SK-N-MC (cell line): ENCODE data around the gene STON1.
A peak's percentile ranks its signal among the peaks of the same experiment; 100 is the strongest.
"Not testable (repeated sequence)": the region's sequence is repeated elsewhere in the genome, so short reads cannot be mapped to it uniquely, and the experiment has no call there.

Source experiments
- DNase-seq: peaks from one replicate; pipeline ENCODE4 v3.0.0-alpha.2; 2011; ENCODE audit warnings: low read depth, low spot score
- H3K27ac ChIP-seq: fragments of 200-600 bp; sonication (generic); 2 replicates; pipeline ENCODE4 v1.5.1; 2016; ENCODE audit warnings: mixed run types
- H3K36me3 ChIP-seq: fragments of 200-600 bp; sonication (generic); 2 replicates; pipeline ENCODE4 v1.6.1; 2017; ENCODE audit warnings: antibody characterized with exemption, low read length, mixed read lengths; ENCODE audit not compliant: insufficient read depth
- H3K4me3 ChIP-seq: fragments of 200-600 bp; sonication (generic); 2 replicates; pipeline ENCODE4 v1.5.1; 2016
- H3K9ac ChIP-seq: fragments of 200-600 bp; sonication (generic); 2 replicates; pipeline ENCODE4 v1.8.0; 2017; ENCODE audit warnings: mixed run types, mixed read lengths; ENCODE audit not compliant: insufficient read length
- H3K9me3 ChIP-seq: fragments of 200-600 bp; sonication (generic); 2 replicates; pipeline ENCODE4 v1.6.1; 2017; ENCODE audit warnings: low read depth, mild to moderate bottlenecking, antibody characterized with exemption, low read length, moderate library complexity, mixed read lengths
- EZH2 ChIP-seq: fragments of 200-600 bp; sonication (generic); IDR thresholded peaks from one replicate; pipeline ENCODE4 v1.6.1; 2017; ENCODE audit warnings: antibody characterized with exemption
- FOXP2 ChIP-seq: optimal IDR thresholded peaks from 2 replicates; pipeline ENCODE3; 2011; ENCODE audit warnings: mild to moderate bottlenecking, moderate library complexity; ENCODE audit not compliant: insufficient read depth; ENCODE audit errors: extremely low read length, control extremely low read depth
- POLR2AphosphoS5 ChIP-seq: IDR thresholded peaks from 2 replicates; pipeline ENCODE4 v1.6.1; 2012; ENCODE audit warnings: mild to moderate bottlenecking, low read depth, low read length, borderline replicate concordance

The STON1 gene

GRCh38 chr2:48589170-48589767 is 59.3 kb downstream of the STON1 start:
- no peak for DNase-seq
- Histone ChIP-seq H3K9me3 (no peaks in the 10 kb centered on the region), H3K27ac (no peak overlapping the region), H3K4me3 (no peak overlapping the region), H3K9ac (no peak overlapping the region), H3K36me3 (no peaks in the 10 kb centered on the region)
- TF ChIP-seq POLR2AphosphoS5 (no peak), FOXP2 (no peak), EZH2 (no peak)

DNA sequence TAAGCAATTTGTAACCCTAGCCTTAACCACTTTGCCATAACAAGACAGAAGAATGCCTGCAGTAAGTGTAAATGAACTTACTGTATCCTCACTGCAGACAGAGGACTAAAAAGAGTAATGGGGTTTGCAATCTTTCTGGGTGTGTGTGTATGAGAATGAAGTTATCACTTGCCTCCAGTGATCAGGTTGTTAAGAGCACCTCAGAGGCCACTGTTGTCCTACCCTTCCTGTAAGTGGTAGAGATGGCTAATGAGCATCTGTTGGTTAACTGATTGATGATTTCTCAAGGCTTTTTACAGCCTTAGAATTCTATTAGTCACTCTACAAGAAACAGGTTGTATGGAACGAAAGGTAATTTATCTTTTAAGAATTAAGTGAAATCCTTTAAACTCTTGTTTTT is 60.1 kb downstream of the STON1 start:
- H3K9me3 ChIP-seq = no peaks in the 10 kb centered on the region
- H3K9ac ChIP-seq = no peak overlapping the region
- no peaks in the 10 kb centered on the region for H3K36me3 ChIP-seq
- no peak overlapping the region for H3K4me3 ChIP-seq
- no peak for DNase-seq
- TF ChIP-seq EZH2 (no peak), POLR2AphosphoS5 (no peak), FOXP2 (no peak)
- no peak overlapping the region for H3K27ac ChIP-seq

DNA sequence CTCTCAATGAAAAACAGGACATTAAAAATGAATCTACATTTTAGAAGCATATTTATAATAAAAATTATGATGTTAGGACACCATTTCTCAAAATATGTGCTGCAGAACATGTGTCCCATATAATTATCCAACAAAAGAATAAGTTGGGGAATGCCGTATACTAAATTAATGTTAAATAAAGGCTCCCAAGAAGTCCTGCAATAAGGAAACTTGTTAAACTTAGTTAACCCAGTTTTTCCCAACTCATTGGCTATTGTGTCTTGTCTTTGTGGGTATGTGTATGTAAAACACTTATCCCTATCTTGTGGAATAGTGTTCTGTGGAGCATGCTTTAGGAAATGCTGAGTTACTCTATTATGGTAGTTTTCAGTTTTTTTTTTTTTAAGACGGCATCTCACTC is 62.1 kb downstream of the STON1 start:
- peaks cover 3% of the 10 kb centered on the region; the same call in 1 of the 2 replicates for H3K36me3 ChIP-seq
- TF ChIP-seq FOXP2 (no peak), EZH2 (no peak)
- no peak for DNase-seq
- H3K9me3 ChIP-seq = no peaks in the 10 kb centered on the region
- no peak overlapping the region for H3K27ac ChIP-seq
- no peak overlapping the region for H3K4me3 ChIP-seq
- H3K9ac ChIP-seq = no peak overlapping the region

DNA sequence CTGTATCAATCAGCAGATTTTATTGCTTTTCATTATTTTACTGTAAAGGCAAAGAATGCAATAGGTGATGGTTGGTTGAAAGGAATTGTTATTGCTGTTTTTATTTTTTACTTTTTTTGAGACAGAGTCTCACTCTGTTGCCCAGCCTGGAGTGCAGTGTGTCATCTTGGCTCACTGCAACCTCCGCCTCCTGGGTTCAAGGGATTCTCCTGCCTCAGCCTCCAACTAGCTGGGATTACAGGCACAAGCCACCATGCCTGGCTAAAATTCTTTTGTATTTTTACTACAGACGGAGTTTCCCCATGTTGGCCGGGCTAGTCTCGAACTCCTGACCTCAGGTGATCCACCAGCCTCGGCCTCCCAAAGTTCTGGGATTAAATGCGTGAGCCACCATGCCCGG is 66.8 kb downstream of the STON1 start:
- H3K4me3 ChIP-seq, H3K9me3 ChIP-seq, DNase-seq, H3K9ac ChIP-seq, H3K27ac ChIP-seq, H3K36me3 ChIP-seq: not testable (repeated sequence)

DNA sequence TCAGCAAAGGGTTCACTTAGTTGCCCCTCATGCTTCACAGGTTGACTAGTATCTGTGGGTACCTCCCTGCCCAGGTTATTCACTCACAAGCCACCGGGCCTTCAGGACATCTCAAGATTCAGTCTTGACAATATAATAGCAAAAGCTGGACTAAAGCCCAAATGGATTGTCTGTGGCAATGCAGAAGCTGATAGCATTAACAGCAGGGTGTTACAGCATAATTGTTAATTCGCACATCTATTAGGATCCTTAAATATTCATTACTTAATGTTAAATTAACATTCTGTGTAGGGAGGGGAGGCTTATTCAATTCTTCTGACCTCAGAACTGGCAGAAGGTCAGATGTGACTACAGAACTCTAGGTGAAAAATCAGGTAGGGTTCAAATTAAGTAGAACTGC is 67.5 kb downstream of the STON1 start:
- Histone ChIP-seq H3K27ac (no peak overlapping the region), H3K9ac (no peak overlapping the region), H3K9me3 (no peaks in the 10 kb centered on the region), H3K36me3 (peaks cover 3% of the 10 kb centered on the region; the same call in 1 of the 2 replicates), H3K4me3 (no peak overlapping the region)
- no peak for DNase-seq
- TF ChIP-seq POLR2AphosphoS5 = no peak
- TF ChIP-seq FOXP2 = no peak

DNA sequence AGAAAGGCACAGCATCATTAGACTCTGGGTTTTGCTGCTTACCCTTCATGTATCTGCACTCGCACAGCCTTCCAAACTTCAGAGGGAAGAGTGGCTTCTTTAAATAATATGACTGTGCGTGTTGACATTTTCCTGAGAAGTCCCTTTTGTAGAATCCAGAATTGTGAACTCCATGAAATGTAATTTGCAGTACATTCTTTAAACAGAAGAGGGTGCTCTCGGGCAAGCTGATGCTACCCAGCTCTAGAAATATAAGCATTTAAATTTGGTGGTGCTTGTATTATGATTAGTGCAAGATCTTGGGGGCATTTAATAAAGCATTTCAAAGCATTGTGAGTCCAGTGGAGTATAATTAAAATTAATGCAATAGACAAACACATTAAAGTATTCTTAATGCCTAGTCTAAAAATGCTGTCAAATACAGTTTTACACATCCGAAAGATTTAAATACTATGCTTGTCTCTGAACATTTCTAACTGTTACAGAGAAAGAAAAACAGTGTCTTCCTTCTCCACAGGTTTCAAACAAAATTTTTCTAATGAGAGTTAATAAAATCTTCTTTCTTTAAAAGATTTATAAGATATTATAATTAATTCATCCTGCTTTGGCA is 70.4 kb downstream of the STON1 start:
- Histone ChIP-seq H3K9me3 (no peaks in the 10 kb centered on the region), H3K9ac (peak overlapping the region; percentile 18), H3K4me3 (peak overlapping the region; percentile 24), H3K27ac (peak overlapping the region; percentile 85), H3K36me3 (peaks cover 2% of the 10 kb centered on the region; the same call in 1 of the 2 replicates)
- TF ChIP-seq POLR2AphosphoS5 = no peak
- TF ChIP-seq EZH2 = no peak
- no peak for TF ChIP-seq FOXP2
- DNase-seq = peak; percentile 86

DNA sequence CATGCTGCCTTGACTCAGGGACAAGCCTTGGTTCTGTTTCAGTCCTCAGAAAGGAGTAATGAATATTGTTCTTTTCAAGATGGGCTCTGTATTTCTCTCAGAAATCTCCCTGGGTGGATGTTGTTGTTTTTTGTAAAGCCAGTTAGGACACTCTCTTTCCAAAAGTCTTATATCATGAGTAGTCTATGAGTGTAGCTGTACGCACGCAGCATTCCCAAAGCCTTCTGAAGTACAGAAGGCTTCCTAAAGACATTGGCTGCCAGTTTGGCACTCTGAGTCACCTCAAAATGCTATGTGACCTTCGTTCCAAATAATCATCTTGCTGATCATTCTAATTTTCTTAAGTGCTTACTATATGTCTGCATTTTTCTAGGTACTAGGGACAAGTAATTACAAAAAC is 71.0 kb downstream of the STON1 start:
- Histone ChIP-seq H3K4me3 (no peak overlapping the region), H3K9ac (peak overlapping the region; percentile 24), H3K9me3 (no peaks in the 10 kb centered on the region), H3K27ac (peak overlapping the region; percentile 85), H3K36me3 (no peaks in the 10 kb centered on the region)
- TF ChIP-seq FOXP2 (no peak), EZH2 (no peak), POLR2AphosphoS5 (no peak)
- no peak for DNase-seq

- Histone ChIP-seq H3K9me3 (no peaks in the 10 kb centered on the region), H3K27ac (peak overlapping the region; percentile 85), H3K4me3 (no peak overlapping the region), H3K36me3 (no peaks in the 10 kb centered on the region), H3K9ac (peak overlapping the region; percentile 24)
- DNase-seq = no peak
- TF ChIP-seq FOXP2 (no peak), EZH2 (no peak), POLR2AphosphoS5 (no peak)
These were observed 71.4 kb downstream of the STON1 start for GRCh38 chr2:48601349-48601748.

DNA sequence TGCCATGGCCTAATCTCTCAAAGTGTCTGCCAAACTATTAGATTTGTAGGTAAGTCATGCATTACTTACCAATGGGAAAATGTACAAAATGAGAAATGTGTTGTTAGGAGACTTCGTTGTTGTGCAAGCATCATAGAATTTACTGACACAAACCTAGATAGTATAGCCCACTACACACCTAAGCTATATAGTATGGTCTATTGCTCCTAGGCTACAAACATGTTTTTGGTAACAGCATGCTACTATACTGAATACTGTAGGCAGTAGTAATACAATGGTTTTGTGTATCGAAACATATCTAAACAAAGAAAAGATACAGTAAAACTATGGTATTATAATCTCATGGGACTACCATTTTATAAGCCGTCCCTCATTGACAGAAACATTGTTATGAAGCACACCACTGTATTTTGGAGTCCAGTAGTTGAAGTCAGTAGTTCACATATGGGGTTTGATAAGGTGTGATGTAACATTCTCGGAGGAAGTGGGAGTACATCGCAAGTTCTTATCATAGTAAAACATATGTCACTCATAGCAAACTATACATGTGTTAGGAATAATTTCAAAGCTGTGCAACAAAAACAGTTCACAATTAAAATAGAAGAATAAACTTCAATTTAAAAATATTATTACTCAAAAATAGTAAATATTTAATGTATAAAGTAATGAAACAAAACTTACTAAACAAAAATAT is 75.7 kb downstream of the STON1 start:
- Histone ChIP-seq H3K27ac (no peak overlapping the region), H3K9ac (no peak overlapping the region), H3K4me3 (no peak overlapping the region), H3K9me3 (no peaks in the 10 kb centered on the region), H3K36me3 (no peaks in the 10 kb centered on the region)
- TF ChIP-seq FOXP2 = no peak
- TF ChIP-seq EZH2 = no peak
- no peak for TF ChIP-seq POLR2AphosphoS5
- no peak for DNase-seq
